ENCODE data around the gene DCAF5.
"Not testable (repeated sequence)": the region's sequence is repeated elsewhere in the genome, so short reads cannot be mapped to it uniquely, and the experiment has no call there.

The DCAF5 gene

DNA sequence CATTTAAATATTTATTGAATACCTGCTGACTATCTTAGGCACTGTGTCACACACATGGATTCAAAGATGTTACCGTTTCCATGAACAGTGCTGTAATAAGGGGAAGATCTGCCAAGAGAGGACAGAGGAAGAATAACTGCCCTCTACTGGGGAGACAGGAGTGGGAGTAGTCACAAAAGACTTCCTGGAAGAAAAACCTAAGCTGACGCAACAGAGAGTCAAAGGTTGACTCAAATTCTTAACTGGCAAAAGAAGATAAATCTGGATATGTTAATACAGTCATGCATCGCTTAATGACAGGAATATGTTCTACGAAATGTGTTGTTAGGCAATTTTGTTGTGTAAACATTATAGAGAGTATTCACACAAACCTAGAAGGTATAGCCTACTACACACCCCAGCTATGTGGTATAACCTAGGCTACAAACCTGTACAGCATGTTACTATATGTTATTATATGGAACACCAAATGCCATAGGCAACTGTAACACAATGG, 51.5 kb downstream of the DCAF5 start:
- peak; percentile 65 for DNase-seq (ENCODE audit: low read depth in 2 of 2)

- no peak for DNase-seq (ENCODE audit: low read depth in 2 of 2)
Observed at GRCh38 chr14:69097974-69098373, 54.9 kb downstream of the DCAF5 start.

GRCh38 chr14:69096781-69097475, 56.0 kb downstream of the DCAF5 start:
- no peak for DNase-seq (ENCODE audit: low read depth in 2 of 2)

GRCh38 chr14:69096246-69096645, 56.7 kb downstream of the DCAF5 start:
- DNase-seq (ENCODE audit: low read depth in 2 of 2) = no peak

GRCh38 chr14:69094481-69094880, 58.4 kb downstream of the DCAF5 start:
- DNase-seq (ENCODE audit: low read depth in 2 of 2) = no peak

- no peak for DNase-seq (ENCODE audit: low read depth in 2 of 2)
Observed at GRCh38 chr14:69093631-69094421, 59.1 kb downstream of the DCAF5 start.

GRCh38 chr14:69092840-69093422, 60.0 kb downstream of the DCAF5 start:
- no peak for DNase-seq (ENCODE audit: low read depth in 2 of 2)

- DNase-seq (ENCODE audit: low read depth in 2 of 2) = no peak
Observed at GRCh38 chr14:69091695-69092094, 61.2 kb downstream of the DCAF5 start.

DNA sequence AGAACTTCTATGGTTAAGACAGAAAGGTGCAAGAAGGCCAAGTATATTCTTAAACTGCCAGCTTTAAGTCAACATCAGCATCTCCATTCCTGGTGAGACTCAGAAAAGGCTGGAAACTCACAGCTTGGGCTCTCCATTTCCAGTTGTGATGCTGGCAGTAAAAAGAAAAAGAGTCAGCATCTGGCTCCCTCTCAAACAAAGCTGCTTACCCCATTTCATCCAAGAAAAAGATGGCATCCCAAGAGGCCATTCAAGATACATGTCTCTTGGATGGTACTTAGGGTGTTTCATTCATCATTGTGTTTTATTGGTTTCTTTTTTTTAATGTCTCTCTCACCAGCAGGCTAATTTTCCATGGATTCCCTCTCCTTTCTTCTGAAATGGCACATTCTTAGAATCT, 61.9 kb downstream of the DCAF5 start:
- no peak for DNase-seq (ENCODE audit: low read depth in 2 of 2)

- no peak for DNase-seq (ENCODE audit: low read depth in 2 of 2)
Observed at GRCh38 chr14:69090187-69090789, 62.6 kb downstream of the DCAF5 start.

GRCh38 chr14:69089046-69089445, 63.9 kb downstream of the DCAF5 start:
- DNase-seq (ENCODE audit: low read depth in 2 of 2) = no peak

DNA sequence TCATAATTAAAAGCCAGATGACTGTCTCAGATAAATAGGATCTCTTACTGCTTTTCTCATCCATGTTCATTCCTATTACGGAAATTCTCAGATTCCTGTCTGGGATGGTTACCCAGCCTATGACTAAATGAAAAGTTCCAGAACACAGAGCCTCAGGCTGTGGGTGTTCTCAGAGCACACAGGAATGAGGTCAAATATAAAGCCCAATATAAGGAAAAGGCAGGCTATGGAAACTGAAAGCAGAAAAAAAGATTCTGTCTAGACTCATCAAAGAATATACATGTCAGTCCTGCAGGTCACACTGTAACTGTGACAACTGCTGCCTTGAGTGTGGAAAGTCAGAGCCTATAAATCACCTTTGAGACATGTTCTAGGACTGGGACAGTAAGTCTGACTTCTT, 64.3 kb downstream of the DCAF5 start:
- DNase-seq (ENCODE audit: low read depth in 2 of 2) = no peak

GRCh38 chr14:69087061-69087461, 65.9 kb downstream of the DCAF5 start:
- DNase-seq (ENCODE audit: low read depth in 2 of 2) = no peak

- no peak for DNase-seq (ENCODE audit: low read depth in 2 of 2)
Observed at GRCh38 chr14:69086537-69086936, 66.4 kb downstream of the DCAF5 start.

DNA sequence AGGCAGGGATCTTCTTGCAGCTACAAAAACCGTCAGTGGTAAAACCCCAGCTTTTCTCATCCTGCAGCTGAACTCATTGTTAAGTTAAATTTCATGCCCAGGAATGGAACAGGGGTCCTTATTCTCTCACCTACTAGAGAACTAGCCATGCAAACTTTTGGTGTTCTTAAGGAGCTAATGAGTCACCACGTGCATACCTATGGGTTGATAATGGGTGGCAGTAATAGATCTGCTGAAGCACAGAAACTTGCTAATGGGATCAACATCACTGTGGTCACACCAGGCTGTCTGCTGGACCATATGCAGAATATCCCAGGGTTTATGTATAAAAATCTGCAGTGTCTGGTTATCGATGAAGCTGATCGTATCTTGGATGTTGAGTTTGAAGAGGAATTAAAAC, 68.9 kb downstream of the DCAF5 start:
- DNase-seq (ENCODE audit: low read depth in 2 of 2) = no peak

DNA sequence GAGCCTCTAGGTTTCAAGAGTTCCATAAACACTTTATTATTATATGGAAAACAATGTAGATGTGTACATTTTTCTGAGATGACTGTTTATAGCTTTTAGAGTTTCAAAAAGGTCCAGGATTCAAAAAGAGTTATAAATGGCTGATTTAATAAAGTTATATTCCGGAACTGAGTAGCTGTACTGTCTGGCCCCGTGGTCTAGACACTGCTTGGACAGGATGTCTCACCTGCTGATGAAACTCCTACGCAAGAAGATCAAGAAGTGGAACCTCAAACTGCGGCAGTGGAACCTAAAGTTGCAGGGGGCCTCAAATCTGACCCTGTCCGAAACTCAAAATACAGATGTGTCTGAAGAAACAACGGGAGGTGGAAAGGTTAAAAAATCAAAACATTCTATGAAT, 69.7 kb downstream of the DCAF5 start:
- DNase-seq (ENCODE audit: low read depth in 2 of 2) = no peak

DNA sequence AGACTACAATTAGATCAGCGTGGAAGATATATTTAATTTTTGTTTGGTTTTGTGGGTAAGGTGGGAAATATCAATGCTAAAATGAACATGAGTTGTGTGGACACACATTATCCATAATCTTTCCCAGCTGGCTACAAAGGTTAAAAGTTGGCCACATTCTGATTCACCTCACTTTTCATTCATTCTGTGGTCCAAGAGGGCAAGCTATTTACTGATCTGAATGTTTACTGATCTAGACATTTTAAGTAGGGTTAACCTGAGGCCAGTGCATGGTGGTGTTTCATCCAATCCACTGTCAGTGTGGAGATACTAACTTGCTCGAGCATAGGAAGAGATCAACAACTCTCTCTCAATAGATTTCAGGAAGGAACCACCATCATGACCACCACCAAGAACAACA, 71.6 kb downstream of the DCAF5 start:
- DNase-seq (ENCODE audit: low read depth in 2 of 2) = no peak

DNA sequence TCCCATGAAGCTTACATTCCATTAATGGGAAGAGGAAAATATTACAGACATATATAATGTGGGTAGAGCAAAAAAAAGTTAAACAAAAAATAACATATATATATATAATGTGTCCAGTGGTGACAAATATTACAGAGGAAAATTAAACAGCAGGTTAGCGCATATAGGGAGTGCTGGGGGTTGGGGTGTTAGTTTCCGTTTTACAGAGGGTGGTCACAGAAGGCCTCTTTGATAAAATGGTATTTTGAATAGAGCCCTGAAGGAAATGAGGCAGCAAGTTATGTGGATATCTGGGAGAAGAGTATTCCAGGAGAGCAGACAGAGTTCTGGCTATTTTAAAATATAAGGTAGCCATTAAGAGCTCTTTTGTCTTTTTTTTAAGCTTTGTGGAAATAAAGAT, 73.2 kb downstream of the DCAF5 start:
- no peak for DNase-seq (ENCODE audit: low read depth in 2 of 2)

DNA sequence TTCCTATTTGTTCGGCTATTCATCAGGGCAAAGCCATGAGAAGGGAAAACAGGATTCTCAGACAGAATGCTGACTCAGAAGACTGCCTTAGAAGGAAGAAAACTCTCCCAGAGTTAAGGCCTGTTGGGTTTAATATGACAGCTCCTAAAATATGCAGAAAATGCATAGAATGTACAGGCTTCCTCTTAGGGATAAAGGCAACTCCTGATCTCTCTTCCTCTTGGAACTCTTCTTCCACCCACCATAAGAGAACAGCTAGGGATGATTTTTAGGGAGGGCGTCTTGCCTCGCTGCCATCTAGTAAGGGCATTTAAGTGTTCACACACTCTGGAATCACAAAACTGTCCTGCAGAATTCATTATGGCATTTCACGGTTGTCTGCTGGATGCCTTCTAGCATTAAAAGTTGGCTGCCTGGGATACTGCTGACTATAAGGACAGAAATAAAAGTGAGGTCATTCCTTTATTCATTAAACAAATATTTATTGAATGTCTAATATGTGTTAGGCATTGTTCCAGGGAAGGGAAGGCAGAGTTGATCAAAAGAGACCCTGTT, 73.7 kb downstream of the DCAF5 start:
- peak; percentile 83 to 86 for DNase-seq (ENCODE audit: low read depth in 2 of 2)

DNA sequence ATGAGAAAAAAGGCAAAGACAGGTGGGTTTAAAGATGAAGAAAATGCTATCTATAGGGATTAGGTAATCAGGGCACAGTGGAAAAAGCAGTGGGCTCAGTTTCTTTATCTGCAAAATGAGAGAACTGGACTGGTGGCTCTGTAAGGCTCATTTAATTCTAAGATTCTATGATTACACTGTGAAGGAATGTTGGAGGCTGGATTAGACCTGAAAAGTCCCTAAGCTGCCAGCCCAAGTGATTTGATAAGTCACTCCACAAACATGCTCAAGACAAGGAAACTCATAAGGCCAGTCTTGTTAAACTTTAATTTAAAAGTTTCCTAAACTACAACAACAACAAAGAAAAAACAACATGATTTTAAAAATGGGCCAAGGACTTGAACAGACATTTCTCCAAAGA, 75.1 kb downstream of the DCAF5 start:
- DNase-seq (ENCODE audit: low read depth in 2 of 2) = no peak

DNA sequence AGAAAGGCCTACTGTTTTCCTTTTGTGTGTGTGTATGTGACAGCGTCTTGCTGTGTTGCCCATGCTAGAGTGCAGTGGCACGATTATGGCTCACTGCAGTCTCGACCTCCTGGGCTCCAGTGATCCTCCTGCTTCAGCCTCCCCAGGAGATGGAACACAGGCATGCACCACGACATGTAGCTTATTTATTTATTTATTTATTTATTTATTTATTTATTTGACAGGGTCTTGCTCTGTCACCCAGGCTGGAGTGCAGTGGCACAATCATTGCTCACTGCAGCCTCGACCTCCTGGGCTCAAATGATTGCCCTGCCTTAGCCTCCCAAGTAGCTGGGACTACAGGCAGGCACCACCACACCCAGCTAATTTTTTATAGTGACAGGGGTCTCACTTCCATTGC, 75.7 kb downstream of the DCAF5 start:
- DNase-seq (ENCODE audit: low read depth in 2 of 2) = not testable (repeated sequence)

DNA sequence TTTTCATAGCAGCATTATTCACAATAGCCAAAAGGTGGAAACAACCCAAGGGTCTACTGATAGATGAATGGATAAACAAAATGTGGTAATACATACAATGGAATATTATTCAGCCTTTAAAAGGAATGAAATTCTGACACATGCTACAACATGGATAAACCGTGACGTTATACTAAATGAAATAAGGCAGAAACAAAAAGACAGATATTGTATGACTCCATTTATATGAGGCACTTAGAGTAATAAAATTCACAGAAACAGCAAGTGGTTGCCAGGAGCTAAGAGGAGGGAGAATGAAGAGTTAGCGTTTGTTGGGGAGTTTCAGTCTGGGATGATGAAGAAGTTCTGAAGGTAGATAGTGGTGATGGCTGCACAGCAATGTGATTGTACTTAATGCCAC, 76.6 kb downstream of the DCAF5 start:
- DNase-seq (ENCODE audit: low read depth in 2 of 2) = no peak

Data from fibroblast of skin of left biceps (primary cell).